Thoracic aorta (tissue), 2 donors: ENCODE measurements around the gene EPS8. TPM values are rescaled to one million over a fixed set of nuclear protein-coding genes. Genes with fewer than 3 reads are reported as not detected.
A peak's percentile ranks its signal among the peaks of the same experiment; 100 is the strongest.

Experiments used
- ATAC-seq: fragments of 150-250 bp; one replicate; pipeline ENCODE4 v1.8.0; 2017; ENCODE audit warnings: low read depth; ENCODE audit not compliant: insufficient number of reproducible peaks, low FRiP score
- DNase-seq: peaks from one replicate; pipeline ENCODE4 v3.0.0-alpha.2; 2020; ENCODE audit warnings: low spot score
- H3K27ac ChIP-seq, 2 donors: fragments of 200-600 bp; sonication (generic); 1 replicate in 1 of 2; 2 replicates in 1 of 2; pipeline ENCODE4 v1.5.1; 2016; ENCODE audit warnings: mild to moderate bottlenecking in 2 of 2, moderate library complexity in 2 of 2
- H3K27me3 ChIP-seq: fragments of 200-600 bp; sonication (generic); replicated peaks from 2 replicates; pipeline ENCODE4 v1.6.0; 2016; ENCODE audit warnings: mild to moderate bottlenecking; ENCODE audit not compliant: insufficient read depth
- H3K36me3 ChIP-seq: fragments of 200-600 bp; sonication (generic); one replicate; pipeline ENCODE4 v1.5.1; 2016
- H3K4me1 ChIP-seq, 2 donors: fragments of 200-600 bp; sonication (generic); 1 replicate in 1 of 2; 2 replicates in 1 of 2; pipeline versions ENCODE4 v1.5.1 to v1.6.0; 2016; ENCODE audit warnings: low read depth in 2 of 2, mild to moderate bottlenecking in 1 of 2; ENCODE audit not compliant: control insufficient read depth in 1 of 2
- H3K4me3 ChIP-seq: fragments of 200-600 bp; sonication (generic); 2 replicates; pipeline ENCODE4 v1.5.1; 2016; ENCODE audit warnings: mild to moderate bottlenecking
- H3K9me3 ChIP-seq: fragments of 200-600 bp; sonication (generic); 2 replicates; pipeline ENCODE4 v1.5.1; 2016
- CTCF ChIP-seq: fragments of 200-600 bp; sonication (generic); IDR thresholded peaks from one replicate; pipeline ENCODE4 v1.5.1; 2019; ENCODE audit warnings: antibody characterized with exemption
- total RNA-seq, 2 donors: library from RNA; depleted of rRNA; stranded (reverse); fragments of >200 nt; gene quantifications; one replicate each; pipeline versions ENCODE4 v1.1.0 to v1.2.3, GENCODE V29; 2016

Gene EPS8
- total RNA-seq, 2 donors from 2014 or later: 139 to 188 TPM

GRCh38 chr12:15700595-15700994, 88.6 kb downstream of the EPS8 start:
- peaks cover 52 to 71% of the 10 kb centered on the region in 2 donors for H3K4me1 ChIP-seq
- ATAC-seq (peak; percentile 89), DNase-seq (no peak)
- TF ChIP-seq CTCF: no peak
- peak overlapping the region; percentile 72 to 81 for H3K27ac ChIP-seq
- H3K4me3 ChIP-seq: no peak overlapping the region
- no peaks in the 10 kb centered on the region for H3K9me3 ChIP-seq
- H3K27me3 ChIP-seq: no peaks in the 10 kb centered on the region
- H3K36me3 ChIP-seq: no peaks in the 10 kb centered on the region

- H3K9me3 ChIP-seq: no peaks in the 10 kb centered on the region
- no peak for TF ChIP-seq CTCF
- ATAC-seq: no peak
Observed at GRCh38 chr12:15699886-15700285, 89.3 kb downstream of the EPS8 start.

GRCh38 chr12:15698377-15698871, 90.8 kb downstream of the EPS8 start:
- Histone ChIP-seq H3K27ac (peak overlapping the region; percentile 76 to 81), H3K9me3 (no peaks in the 10 kb centered on the region), H3K36me3 (no peaks in the 10 kb centered on the region), H3K4me3 (peak overlapping the region; percentile 37), H3K27me3 (no peaks in the 10 kb centered on the region), H3K4me1 (peaks cover 53 to 81% of the 10 kb centered on the region in 2 donors)
- TF ChIP-seq CTCF: no peak
- DNase-seq (no peak), ATAC-seq (no peak)

More at GRCh38 chr12:15699886-15700285, 89.3 kb downstream of the EPS8 start:
- no peak for DNase-seq
- no peak overlapping the region for H3K4me3 ChIP-seq
- no peaks in the 10 kb centered on the region for H3K36me3 ChIP-seq
- H3K27me3 ChIP-seq: no peaks in the 10 kb centered on the region
- peak overlapping the region; percentile 72 to 81 for H3K27ac ChIP-seq
- H3K4me1 ChIP-seq: peaks cover 52 to 68% of the 10 kb centered on the region in 2 donors

GRCh38 chr12:15697201-15697600, 92.0 kb downstream of the EPS8 start:
- Histone ChIP-seq H3K36me3 (no peaks in the 10 kb centered on the region), H3K4me3 (no peak overlapping the region), H3K9me3 (no peaks in the 10 kb centered on the region), H3K27me3 (no peaks in the 10 kb centered on the region), H3K27ac (peak overlapping the region; percentile 76 to 81), H3K4me1 (peaks cover 54 to 86% of the 10 kb centered on the region in 2 donors)
- TF ChIP-seq CTCF: no peak
- no peak for DNase-seq
- ATAC-seq: no peak

- ATAC-seq: peak; percentile 54
- H3K27me3 ChIP-seq: no peaks in the 10 kb centered on the region
- no peaks in the 10 kb centered on the region for H3K36me3 ChIP-seq
- H3K4me3 ChIP-seq: peak overlapping the region; percentile 5
- H3K4me1 ChIP-seq: peaks cover 48 to 85% of the 10 kb centered on the region in 2 donors
- H3K27ac ChIP-seq: peak overlapping the region; percentile 2 to 74
- DNase-seq: no peak
- TF ChIP-seq CTCF: no peak
- H3K9me3 ChIP-seq: no peaks in the 10 kb centered on the region
Observed at GRCh38 chr12:15693228-15693911, 95.8 kb downstream of the EPS8 start.
